ENCODE results near the gene BRWD1.

BRWD1 gene

GRCh38 chr21:39313571-39314142 is at the start of gene BRWD1:
Gene BRWD1 (minus strand): TSS chr21:39313632. CDS start chr21:39313491, 141 bp downstream.
- DNase-seq (ENCODE audit: low spot score): peak; percentile 90
- peak within 1 kb of the TSS; percentile 94 for H3K4me3 ChIP-seq
- H3K27ac ChIP-seq: peak within 1 kb of the TSS; percentile 78 to 96
- no peak for TF ChIP-seq CTCF (IDR thresholded peaks at IDR 0.05)

- no peak for TF ChIP-seq CTCF (IDR thresholded peaks at IDR 0.05)
- DNase-seq (ENCODE audit: low spot score): no peak
- Histone ChIP-seq H3K4me3 (no peak overlapping the region), H3K27ac (no peak overlapping the region)
Measured at GRCh38 chr21:39362733-39363132, 49.3 kb upstream of the BRWD1 start.

GRCh38 chr21:39359382-39359781 is 46.0 kb upstream of the BRWD1 start:
- Histone ChIP-seq H3K4me3 (no peak overlapping the region), H3K27ac (no peak overlapping the region)
- no peak for DNase-seq (ENCODE audit: low spot score)
- no peak for TF ChIP-seq CTCF (IDR thresholded peaks at IDR 0.05)

- no peak for TF ChIP-seq CTCF (IDR thresholded peaks at IDR 0.05)
- no peak for DNase-seq (ENCODE audit: low spot score)
- H3K27ac ChIP-seq: no peak overlapping the region
- H3K4me3 ChIP-seq: no peak overlapping the region
Measured at GRCh38 chr21:39353295-39353694, 39.9 kb upstream of the BRWD1 start.

GRCh38 chr21:39350094-39351005 is 36.9 kb upstream of the BRWD1 start:
- TF ChIP-seq CTCF (IDR thresholded peaks at IDR 0.05): no peak
- DNase-seq (ENCODE audit: low spot score): no peak
- H3K27ac ChIP-seq: peak overlapping the region in 1 of 2 donors; percentile 98
- peak overlapping the region; percentile 93 for H3K4me3 ChIP-seq

- H3K4me3 ChIP-seq: peak overlapping the region; percentile 93
- H3K27ac ChIP-seq: peak overlapping the region; percentile 88 to 98
- peak; percentile 94 for DNase-seq (ENCODE audit: low spot score)
- no peak for TF ChIP-seq CTCF (IDR thresholded peaks at IDR 0.05)
Measured at GRCh38 chr21:39349211-39350093, 36.0 kb upstream of the BRWD1 start.
